Activated CD8-positive, alpha-beta T cell treated with anti-CD3 and anti-CD28 coated beads for 36 hours (primary cell): ENCODE measurements around the gene CPEB3. TPM values are rescaled to one million over a fixed set of nuclear protein-coding genes. Genes with fewer than 3 reads are reported as not detected.
"Not testable (repeated sequence)": the region's sequence is repeated elsewhere in the genome, so short reads cannot be mapped to it uniquely, and the experiment has no call there.

Experiments
- ATAC-seq: fragments of 200-7000 bp; cut with Tn5 transposase; one replicate; pipeline ENCODE4 v1.10.0; 2021; ENCODE audit warnings: mild to moderate bottlenecking, moderate library complexity
- CTCF ChIA-PET: fragments of 350-600 bp; sonication (Branson Sonifier 250); formaldehyde crosslinking; loops from one replicate; lab custom pipeline; 2021; ENCODE audit warnings: antibody characterized with exemption; lab: Charles Lee
- POLR2A ChIA-PET: fragments of 350-600 bp; sonication (Branson Sonifier 250); formaldehyde crosslinking; loops from one replicate; lab custom pipeline; 2021; ENCODE audit warnings: antibody characterized with exemption; lab: Charles Lee
- DNase-seq: peaks from one replicate; pipeline ENCODE4 v3.0.0-alpha.2; 2020
- H3K27ac Mint-ChIP-seq: one replicate; pipeline ENCODE4 v1.8.0; 2021; ENCODE audit warnings: mild to moderate bottlenecking, mixed read lengths
- H3K27me3 Mint-ChIP-seq: one replicate; pipeline ENCODE4 v1.8.0; 2021; ENCODE audit warnings: mixed read lengths
- H3K36me3 Mint-ChIP-seq: one replicate; pipeline ENCODE4 v1.8.0; 2021; ENCODE audit warnings: low read depth, mixed read lengths
- H3K4me1 Mint-ChIP-seq: one replicate; pipeline ENCODE4 v1.8.0; 2021; ENCODE audit warnings: low read depth, mixed read lengths
- H3K4me3 Mint-ChIP-seq: one replicate; pipeline ENCODE4 v1.8.0; 2021; ENCODE audit warnings: mild to moderate bottlenecking, moderate library complexity, mixed read lengths
- H3K9me3 Mint-ChIP-seq: one replicate; pipeline ENCODE4 v1.8.0; 2021; ENCODE audit warnings: mixed read lengths
- intact Hi-C: fragments of 100-400 bp; cut with micrococcal nuclease; formaldehyde crosslinking; loops from one replicate; pipeline ENCODE4 v1.10.0; 2022
- total RNA-seq, 2 experiments: library from RNA; stranded (reverse); gene quantifications; one replicate each; pipeline ENCODE4 v1.2.3, GENCODE V29; 2021
- TF ChIP-seq, protein P1 (sequence below): fragments of 200-600 bp; IDR thresholded peaks from one replicate; pipeline ENCODE4 v1.8.0; 2022; ENCODE audit warnings: antibody characterized with exemption, mild to moderate bottlenecking

The CPEB3 gene
- total RNA-seq, 2 experiments from 2014 or later = 1.8 to 2.2 TPM

DNA sequence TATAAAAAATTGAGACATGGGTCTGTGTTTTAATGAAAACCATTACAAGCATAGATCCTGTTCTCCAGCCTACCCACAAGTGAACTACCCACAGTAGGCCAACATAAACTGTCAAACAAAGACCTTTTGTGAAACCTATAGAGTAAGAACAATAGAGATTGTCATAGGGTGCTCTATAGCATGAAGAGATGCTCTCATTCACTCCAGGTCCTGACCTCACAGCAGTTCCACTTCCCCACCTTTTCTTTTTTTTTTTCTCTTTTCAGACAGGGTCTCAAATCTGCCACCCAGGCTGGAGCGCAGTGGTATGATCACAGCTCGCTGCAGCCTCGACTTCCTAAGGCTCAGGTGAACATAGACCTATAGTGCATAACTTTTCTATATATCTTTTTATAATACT, 72.3 kb downstream of the CPEB3 start:
- TF ChIP-seq, protein P1, sequence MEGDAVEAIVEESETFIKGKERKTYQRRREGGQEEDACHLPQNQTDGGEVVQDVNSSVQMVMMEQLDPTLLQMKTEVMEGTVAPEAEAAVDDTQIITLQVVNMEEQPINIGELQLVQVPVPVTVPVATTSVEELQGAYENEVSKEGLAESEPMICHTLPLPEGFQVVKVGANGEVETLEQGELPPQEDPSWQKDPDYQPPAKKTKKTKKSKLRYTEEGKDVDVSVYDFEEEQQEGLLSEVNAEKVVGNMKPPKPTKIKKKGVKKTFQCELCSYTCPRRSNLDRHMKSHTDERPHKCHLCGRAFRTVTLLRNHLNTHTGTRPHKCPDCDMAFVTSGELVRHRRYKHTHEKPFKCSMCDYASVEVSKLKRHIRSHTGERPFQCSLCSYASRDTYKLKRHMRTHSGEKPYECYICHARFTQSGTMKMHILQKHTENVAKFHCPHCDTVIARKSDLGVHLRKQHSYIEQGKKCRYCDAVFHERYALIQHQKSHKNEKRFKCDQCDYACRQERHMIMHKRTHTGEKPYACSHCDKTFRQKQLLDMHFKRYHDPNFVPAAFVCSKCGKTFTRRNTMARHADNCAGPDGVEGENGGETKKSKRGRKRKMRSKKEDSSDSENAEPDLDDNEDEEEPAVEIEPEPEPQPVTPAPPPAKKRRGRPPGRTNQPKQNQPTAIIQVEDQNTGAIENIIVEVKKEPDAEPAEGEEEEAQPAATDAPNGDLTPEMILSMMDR = no peak
- H3K9me3 Mint-ChIP-seq = no peaks in the 10 kb centered on the region
- H3K4me1 Mint-ChIP-seq = peaks cover 3% of the 10 kb centered on the region
- H3K4me3 Mint-ChIP-seq = no peak overlapping the region
- ChIA-PET POLR2A (no interaction called here), CTCF (no interaction called here)
- no peak for DNase-seq
- intact Hi-C loops = no loop called here
- H3K27ac Mint-ChIP-seq = no peak overlapping the region
- no peaks in the 10 kb centered on the region for H3K27me3 Mint-ChIP-seq
- no peak for ATAC-seq
- no peaks in the 10 kb centered on the region for H3K36me3 Mint-ChIP-seq

DNA sequence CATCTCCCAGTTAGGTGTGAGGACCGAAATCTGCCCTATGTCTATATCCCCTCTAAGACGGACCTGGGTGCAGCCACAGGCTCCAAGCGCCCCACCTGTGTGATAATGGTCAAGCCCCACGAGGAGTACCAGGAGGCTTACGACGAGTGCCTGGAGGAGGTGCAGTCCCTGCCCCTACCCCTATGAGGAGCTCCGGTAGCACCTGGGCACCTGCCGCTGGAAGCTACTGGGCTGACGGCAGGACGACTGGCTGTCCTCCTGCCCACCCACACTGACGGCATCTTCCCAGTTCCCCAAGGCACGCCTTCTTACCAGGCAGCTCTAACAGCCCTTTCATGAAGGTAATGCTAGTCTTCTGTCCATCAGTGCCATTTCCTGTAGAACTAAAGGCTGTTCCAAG, 74.3 kb downstream of the CPEB3 start:
- ATAC-seq, intact Hi-C loops, H3K27me3 Mint-ChIP-seq, H3K36me3 Mint-ChIP-seq, H3K27ac Mint-ChIP-seq, CTCF ChIA-PET, H3K9me3 Mint-ChIP-seq, H3K4me1 Mint-ChIP-seq, H3K4me3 Mint-ChIP-seq: not testable (repeated sequence)
- POLR2A ChIA-PET = interaction anchor here (0.7 kb wide), 1 partner anchor 293 kb away, joined by 4 read pairs; the partner anchor contains the start of gene BTAF1
- peak; percentile 17 for DNase-seq

DNA sequence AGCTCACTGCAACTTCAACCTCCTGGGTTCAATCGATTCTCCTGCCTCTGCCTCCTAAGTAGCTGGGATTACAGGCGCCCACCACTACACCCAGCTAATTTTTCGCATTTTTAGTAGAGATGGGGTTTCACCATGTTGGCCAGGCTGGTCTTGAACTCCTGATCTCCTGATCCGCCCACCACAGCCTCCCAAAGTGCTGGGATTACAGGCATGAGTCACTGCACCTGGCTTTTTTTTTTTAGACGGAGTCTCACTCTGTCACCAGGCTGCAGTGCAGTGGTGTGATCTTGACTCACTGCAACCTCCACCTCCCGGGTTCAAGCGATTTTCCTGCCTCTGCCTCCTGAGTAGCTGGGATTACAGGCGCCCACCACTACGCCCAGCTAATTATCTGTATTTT, 75.7 kb downstream of the CPEB3 start:
- H3K4me3 Mint-ChIP-seq, H3K27me3 Mint-ChIP-seq, intact Hi-C loops, H3K36me3 Mint-ChIP-seq, POLR2A ChIA-PET, H3K27ac Mint-ChIP-seq, H3K9me3 Mint-ChIP-seq, ATAC-seq, CTCF ChIA-PET, DNase-seq: not testable (repeated sequence)
- H3K4me1 Mint-ChIP-seq = peaks cover 10% of the 10 kb centered on the region

DNA sequence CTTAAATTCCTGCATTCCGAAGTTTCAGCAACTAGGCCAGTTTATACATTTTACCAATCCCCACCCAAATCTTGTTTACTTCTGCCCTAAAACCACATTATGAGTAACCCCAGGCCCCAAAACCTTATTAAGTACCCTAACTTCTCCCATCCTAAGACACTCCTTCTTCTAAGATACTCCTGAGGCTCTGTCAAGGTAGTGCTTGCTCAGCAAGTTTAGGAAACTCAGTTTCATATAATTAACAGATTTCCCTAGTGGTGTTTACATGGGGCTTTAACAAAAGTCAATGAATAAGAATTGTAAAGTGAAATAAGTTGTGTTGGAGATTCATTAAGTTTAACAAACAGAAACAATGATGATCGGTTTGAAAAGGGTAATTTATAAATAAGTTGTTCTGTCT, 77.8 kb downstream of the CPEB3 start:
- CTCF ChIA-PET = no interaction called here

DNA sequence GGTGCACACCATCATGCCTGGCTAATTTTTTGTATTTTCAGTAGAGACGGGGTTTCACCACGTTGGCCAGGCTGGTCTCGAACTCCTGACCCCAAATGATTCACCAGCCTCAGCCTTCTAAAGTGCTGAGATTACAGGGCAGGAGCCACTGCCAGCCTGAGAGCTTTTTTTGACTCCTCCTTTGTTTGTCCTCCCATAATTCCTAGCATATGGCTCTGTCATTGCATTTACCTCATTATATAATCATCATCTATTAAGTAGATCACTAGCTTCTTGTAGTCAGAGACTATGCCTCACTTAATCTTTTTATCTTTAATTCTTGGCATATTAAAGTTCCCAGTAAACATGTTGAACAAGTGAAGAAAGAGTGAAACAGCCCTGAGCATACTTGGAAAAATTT, 82.1 kb downstream of the CPEB3 start:
- no peak overlapping the region for H3K27ac Mint-ChIP-seq
- DNase-seq = peak; percentile 9
- CTCF ChIA-PET = no interaction called here

More for the DNA sequence above, 77.8 kb downstream of the CPEB3 start:
- no peaks in the 10 kb centered on the region for H3K9me3 Mint-ChIP-seq
- no peak overlapping the region for H3K27ac Mint-ChIP-seq
- no peak overlapping the region for H3K4me3 Mint-ChIP-seq
- intact Hi-C loops = no loop called here
- POLR2A ChIA-PET = no interaction called here
- ATAC-seq = no peak
- no peak for DNase-seq
- no peaks in the 10 kb centered on the region for H3K36me3 Mint-ChIP-seq
- TF ChIP-seq, protein P1 = no peak
- H3K4me1 Mint-ChIP-seq = peaks cover 10% of the 10 kb centered on the region
- no peaks in the 10 kb centered on the region for H3K27me3 Mint-ChIP-seq

DNA sequence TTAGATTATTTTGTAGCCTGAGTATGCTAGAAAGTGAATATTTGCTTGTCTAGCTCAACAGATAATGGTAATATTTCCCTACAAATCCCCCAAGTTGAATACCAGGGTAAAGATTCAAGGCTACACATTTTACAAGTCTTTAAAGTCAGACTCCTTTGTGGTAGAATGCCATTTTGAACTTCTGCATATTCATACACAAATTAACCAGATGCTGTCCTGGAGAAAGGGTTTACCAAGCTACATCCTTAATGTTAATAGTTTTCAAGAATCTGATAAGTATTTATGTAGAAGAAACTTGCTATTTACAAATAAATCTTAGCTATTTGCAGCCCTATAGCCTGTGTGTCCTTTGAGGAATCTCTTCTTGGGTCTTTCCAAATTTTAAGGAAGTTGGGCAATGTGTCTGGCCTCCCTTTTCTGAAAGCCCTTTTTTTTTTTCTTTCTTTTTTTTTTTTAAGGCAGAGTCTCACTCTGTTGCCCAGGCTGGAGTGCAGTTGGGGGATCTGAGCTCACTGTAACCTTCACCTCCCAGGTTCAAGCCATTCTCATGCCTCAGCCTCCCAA, 82.6 kb downstream of the CPEB3 start:
- no peaks in the 10 kb centered on the region for H3K36me3 Mint-ChIP-seq
- TF ChIP-seq, protein P1 = no peak
- POLR2A ChIA-PET = no interaction called here
- no peaks in the 10 kb centered on the region for H3K27me3 Mint-ChIP-seq
- no peak for ATAC-seq
- CTCF ChIA-PET = no interaction called here
- no peak overlapping the region for H3K27ac Mint-ChIP-seq
- intact Hi-C loops = no loop called here
- no peak overlapping the region for H3K4me3 Mint-ChIP-seq
- no peak for DNase-seq
- peaks cover 7% of the 10 kb centered on the region for H3K4me1 Mint-ChIP-seq
- no peaks in the 10 kb centered on the region for H3K9me3 Mint-ChIP-seq

More for the DNA sequence above, 82.1 kb downstream of the CPEB3 start:
- Mint-ChIP-seq H3K9me3 (no peaks in the 10 kb centered on the region), H3K36me3 (no peaks in the 10 kb centered on the region), H3K27me3 (no peaks in the 10 kb centered on the region), H3K4me3 (no peak overlapping the region), H3K4me1 (peaks cover 8% of the 10 kb centered on the region)
- POLR2A ChIA-PET = no interaction called here
- TF ChIP-seq, protein P1 = no peak
- ATAC-seq = no peak
- intact Hi-C loops = no loop called here
